HUES48 (cell line): ENCODE results near the gene AHNAK2.
"Not testable (repeated sequence)": the region's sequence is repeated elsewhere in the genome, so short reads cannot be mapped to it uniquely, and the experiment has no call there.

Experiments
- H3K27ac ChIP-seq: one replicate; pipeline ENCODE4 v1.7.0; 2013; ENCODE audit warnings: low read depth, low read length, inconsistent platforms
- H3K27me3 ChIP-seq: 2 replicates; pipeline ENCODE4 v1.6.1; 2013; ENCODE audit warnings: mild to moderate bottlenecking, low read length; ENCODE audit not compliant: control insufficient read depth, insufficient read depth
- H3K36me3 ChIP-seq: 2 replicates; pipeline ENCODE4 v1.6.1; 2013; ENCODE audit warnings: low read length; ENCODE audit not compliant: control insufficient read depth, insufficient read depth
- H3K4me1 ChIP-seq: 2 replicates; pipeline ENCODE4 v1.6.1; 2013; ENCODE audit warnings: mild to moderate bottlenecking, low read length; ENCODE audit not compliant: control insufficient read depth, insufficient read depth
- H3K4me3 ChIP-seq: 2 replicates; pipeline ENCODE4 v1.5.1; 2013; ENCODE audit warnings: mild to moderate bottlenecking, low read depth, low read length
- H3K9ac ChIP-seq: 2 replicates; pipeline ENCODE4 v1.6.1; 2013; ENCODE audit warnings: mild to moderate bottlenecking, low read depth, low read length, moderate library complexity
- H3K9me3 ChIP-seq: 2 replicates; pipeline ENCODE4 v1.6.1; 2013; ENCODE audit warnings: low read length; ENCODE audit not compliant: control insufficient read depth, insufficient read depth

The AHNAK2 gene

DNA sequence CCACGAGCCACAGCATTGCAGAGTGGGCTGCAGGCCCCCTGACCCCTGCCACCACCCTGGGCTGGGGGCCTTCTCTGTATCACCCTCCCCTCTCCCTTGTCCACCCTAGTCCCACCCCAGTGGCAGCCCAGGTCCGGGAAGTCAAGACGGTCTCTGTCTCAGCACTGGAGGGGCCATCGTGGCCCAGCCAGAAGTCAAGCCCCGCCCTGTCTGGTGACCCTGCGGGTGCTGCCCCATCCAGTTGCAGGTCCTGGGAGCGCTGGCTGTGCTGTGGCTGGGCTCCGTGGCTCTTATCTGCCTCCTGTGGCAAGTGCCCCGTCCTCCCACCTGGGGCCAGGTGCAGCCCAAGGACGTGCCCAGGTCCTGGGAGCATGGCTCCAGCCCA, 50.8 kb downstream of the AHNAK2 start:
- Histone ChIP-seq H3K4me3 (no peak overlapping the region), H3K27me3 (peaks cover 29% of the 10 kb centered on the region), H3K4me1 (no peaks in the 10 kb centered on the region), H3K9ac (no peak overlapping the region), H3K36me3 (no peaks in the 10 kb centered on the region), H3K9me3 (no peaks in the 10 kb centered on the region), H3K27ac (no peak overlapping the region)

DNA sequence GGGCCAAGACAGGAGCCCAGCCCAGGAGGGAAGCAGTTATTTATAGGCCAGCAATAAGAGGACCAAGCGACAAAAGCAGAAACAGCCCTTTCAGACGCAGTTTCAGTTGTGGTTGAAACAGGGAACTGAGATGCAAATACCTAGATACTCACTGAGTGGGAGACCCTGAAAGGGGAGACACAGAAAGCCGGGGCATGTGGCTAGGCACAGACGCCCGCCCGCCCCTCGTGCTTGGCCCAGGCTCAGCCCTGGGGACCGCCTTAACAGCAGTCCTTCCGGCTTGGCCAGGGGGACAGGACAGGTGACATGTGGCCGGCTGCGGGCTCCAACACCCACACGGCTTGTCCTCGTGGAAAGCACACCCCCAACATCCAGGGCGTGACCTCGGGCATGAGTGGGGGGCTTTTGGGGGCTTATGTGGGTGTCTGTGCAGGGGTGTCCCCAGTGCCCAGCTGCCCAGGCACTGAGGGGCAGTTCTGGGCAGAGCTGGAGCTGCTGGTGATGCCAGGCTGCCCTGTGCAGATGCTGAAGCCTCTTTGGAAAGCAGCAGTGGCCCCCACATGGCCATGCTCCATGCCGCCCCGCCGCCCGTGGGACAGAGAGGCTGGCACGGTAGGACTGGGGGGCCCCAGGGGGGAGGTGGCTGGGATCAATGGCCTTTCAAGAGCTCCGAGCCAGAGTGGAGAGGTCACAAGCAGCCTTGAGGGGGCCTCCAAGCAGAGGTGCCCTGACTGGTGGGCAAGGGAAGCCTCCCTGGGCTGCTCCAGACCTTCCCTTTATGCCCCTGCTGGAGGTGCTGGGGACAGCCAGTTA, 51.3 kb downstream of the AHNAK2 start:
- Histone ChIP-seq H3K4me3 (no peak overlapping the region), H3K9me3 (no peaks in the 10 kb centered on the region), H3K9ac (no peak overlapping the region), H3K4me1 (no peaks in the 10 kb centered on the region), H3K27me3 (peaks cover 23% of the 10 kb centered on the region), H3K36me3 (no peaks in the 10 kb centered on the region), H3K27ac (no peak overlapping the region)

- H3K9me3 ChIP-seq = no peaks in the 10 kb centered on the region
- no peak overlapping the region for H3K27ac ChIP-seq
- no peaks in the 10 kb centered on the region for H3K36me3 ChIP-seq
- peaks cover 15% of the 10 kb centered on the region for H3K27me3 ChIP-seq
- no peaks in the 10 kb centered on the region for H3K4me1 ChIP-seq
- H3K9ac ChIP-seq = no peak overlapping the region
- no peak overlapping the region for H3K4me3 ChIP-seq
Observed at GRCh38 chr14:104925855-104926609, 52.1 kb downstream of the AHNAK2 start.

GRCh38 chr14:104925214-104925854, 52.8 kb downstream of the AHNAK2 start:
- Histone ChIP-seq H3K9me3 (no peaks in the 10 kb centered on the region), H3K27ac (no peak overlapping the region), H3K27me3 (peaks cover 8% of the 10 kb centered on the region), H3K4me3 (no peak overlapping the region), H3K9ac (no peak overlapping the region), H3K36me3 (no peaks in the 10 kb centered on the region), H3K4me1 (no peaks in the 10 kb centered on the region)

- H3K9ac ChIP-seq = no peak within 1 kb of the TSS
- no peak within 1 kb of the TSS for H3K4me3 ChIP-seq
- no peak within 1 kb of the TSS for H3K27ac ChIP-seq
- no peaks in the 10 kb centered on the region for H3K9me3 ChIP-seq
- H3K27me3 ChIP-seq = peaks cover under 1% of the 10 kb centered on the region
- H3K4me1 ChIP-seq = no peaks in the 10 kb centered on the region
- no peaks in the 10 kb centered on the region for H3K36me3 ChIP-seq
Observed at GRCh38 chr14:104924421-104925213, 53.6 kb downstream of the AHNAK2 start, which contains the start of gene PLD4. Gene PLD4, plus strand, starts transcription at chr14:104924879. Its CDS starts 2,262 bp downstream, at chr14:104927141.

GRCh38 chr14:104923640-104924420, 54.3 kb downstream of the AHNAK2 start:
- H3K4me1 ChIP-seq = no peaks in the 10 kb centered on the region
- H3K4me3 ChIP-seq = no peak overlapping the region
- H3K9ac ChIP-seq = no peak overlapping the region
- H3K9me3 ChIP-seq = no peaks in the 10 kb centered on the region
- no peaks in the 10 kb centered on the region for H3K27me3 ChIP-seq
- H3K27ac ChIP-seq = no peak overlapping the region
- H3K36me3 ChIP-seq = no peaks in the 10 kb centered on the region

DNA sequence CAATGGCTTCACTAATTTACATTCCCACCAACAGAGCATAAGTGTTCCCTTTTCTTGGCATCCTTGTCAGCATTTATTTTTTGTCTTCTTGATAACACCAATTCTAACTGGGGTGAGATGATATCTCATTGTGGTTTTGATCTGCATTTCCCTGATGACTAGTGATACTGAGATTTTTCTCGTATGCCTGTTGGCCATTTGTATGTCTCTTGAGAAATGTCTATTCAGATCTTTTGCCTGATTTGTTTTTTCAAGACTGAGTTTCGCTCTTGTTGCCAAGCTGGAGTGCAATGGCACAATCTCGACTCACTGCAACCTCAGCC, 58.2 kb downstream of the AHNAK2 start:
- Histone ChIP-seq H3K27ac (no peak overlapping the region), H3K27me3 (no peaks in the 10 kb centered on the region), H3K9ac (no peak overlapping the region), H3K4me1 (no peaks in the 10 kb centered on the region), H3K9me3 (no peaks in the 10 kb centered on the region), H3K4me3 (no peak overlapping the region), H3K36me3 (no peaks in the 10 kb centered on the region)

- not testable (repeated sequence) for H3K9ac ChIP-seq, H3K36me3 ChIP-seq, H3K27me3 ChIP-seq, H3K27ac ChIP-seq, H3K4me1 ChIP-seq, H3K9me3 ChIP-seq, H3K4me3 ChIP-seq
Observed at GRCh38 chr14:104919152-104919992, 58.8 kb downstream of the AHNAK2 start.

- H3K9me3 ChIP-seq = no peaks in the 10 kb centered on the region
- H3K4me3 ChIP-seq = no peak overlapping the region
- no peak overlapping the region for H3K27ac ChIP-seq
- H3K9ac ChIP-seq = no peak overlapping the region
- no peaks in the 10 kb centered on the region for H3K27me3 ChIP-seq
- H3K36me3 ChIP-seq = no peaks in the 10 kb centered on the region
- H3K4me1 ChIP-seq = no peaks in the 10 kb centered on the region
Observed at GRCh38 chr14:104917993-104918392, 60.2 kb downstream of the AHNAK2 start.
